Mesothelial cell of epicardium (in vitro differentiated cells): Measurements from ENCODE around the gene TAL2. TPM values are rescaled to one million over a fixed set of nuclear protein-coding genes. Genes with fewer than 3 reads are reported as not detected.

Experiments used
- DNase-seq, 2 experiments: peaks; one replicate each; pipeline ENCODE4 v3.0.0; 2021; ENCODE audit warnings: low spot score in 2 of 2; ENCODE audit not compliant: unreplicated experiment in 2 of 2
- H3K27ac Mint-ChIP-seq: 2 replicates; pipeline ENCODE4 v1.8.0; 2021; ENCODE audit warnings: mixed read lengths
- H3K27me3 Mint-ChIP-seq: 2 replicates; pipeline ENCODE4 v1.8.0; 2021; ENCODE audit warnings: low read depth, mixed read lengths
- H3K36me3 Mint-ChIP-seq: 2 replicates; pipeline ENCODE4 v1.8.0; 2021; ENCODE audit warnings: mixed read lengths
- H3K4me1 Mint-ChIP-seq: 2 replicates; pipeline ENCODE4 v1.8.0; 2021; ENCODE audit warnings: mixed read lengths
- H3K4me3 Mint-ChIP-seq: 2 replicates; pipeline ENCODE4 v1.8.0; 2021; ENCODE audit warnings: mild to moderate bottlenecking, moderate library complexity, mixed read lengths
- H3K9me3 Mint-ChIP-seq: 2 replicates; pipeline ENCODE4 v1.8.0; 2021; ENCODE audit warnings: mixed read lengths
- total RNA-seq: library from RNA; stranded (reverse); gene quantifications from 3 replicates; pipeline ENCODE4 v1.2.1, GENCODE V29; 2021
- TF ChIP-seq, protein P1 (sequence below): fragments of 200-600 bp; sonication (generic); IDR thresholded peaks from one replicate; pipeline ENCODE4 v1.5.0; 2021; ENCODE audit warnings: antibody characterized with exemption; ENCODE audit not compliant: unreplicated experiment

Gene TAL2
- total RNA-seq, 1 donor from 2014 or later, result 0.47 TPM

- no peak overlapping the region for H3K27ac Mint-ChIP-seq
- no peak for DNase-seq
- no peaks in the 10 kb centered on the region for H3K4me1 Mint-ChIP-seq
- TF ChIP-seq, protein P1, sequence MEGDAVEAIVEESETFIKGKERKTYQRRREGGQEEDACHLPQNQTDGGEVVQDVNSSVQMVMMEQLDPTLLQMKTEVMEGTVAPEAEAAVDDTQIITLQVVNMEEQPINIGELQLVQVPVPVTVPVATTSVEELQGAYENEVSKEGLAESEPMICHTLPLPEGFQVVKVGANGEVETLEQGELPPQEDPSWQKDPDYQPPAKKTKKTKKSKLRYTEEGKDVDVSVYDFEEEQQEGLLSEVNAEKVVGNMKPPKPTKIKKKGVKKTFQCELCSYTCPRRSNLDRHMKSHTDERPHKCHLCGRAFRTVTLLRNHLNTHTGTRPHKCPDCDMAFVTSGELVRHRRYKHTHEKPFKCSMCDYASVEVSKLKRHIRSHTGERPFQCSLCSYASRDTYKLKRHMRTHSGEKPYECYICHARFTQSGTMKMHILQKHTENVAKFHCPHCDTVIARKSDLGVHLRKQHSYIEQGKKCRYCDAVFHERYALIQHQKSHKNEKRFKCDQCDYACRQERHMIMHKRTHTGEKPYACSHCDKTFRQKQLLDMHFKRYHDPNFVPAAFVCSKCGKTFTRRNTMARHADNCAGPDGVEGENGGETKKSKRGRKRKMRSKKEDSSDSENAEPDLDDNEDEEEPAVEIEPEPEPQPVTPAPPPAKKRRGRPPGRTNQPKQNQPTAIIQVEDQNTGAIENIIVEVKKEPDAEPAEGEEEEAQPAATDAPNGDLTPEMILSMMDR, result no peak
- no peaks in the 10 kb centered on the region for H3K9me3 Mint-ChIP-seq
- H3K27me3 Mint-ChIP-seq, result peaks cover 14% of the 10 kb centered on the region
- no peaks in the 10 kb centered on the region for H3K36me3 Mint-ChIP-seq
- H3K4me3 Mint-ChIP-seq, result no peak overlapping the region
These were observed 1.7 kb downstream of the TAL2 start for GRCh38 chr9:105663914-105664313.

DNA sequence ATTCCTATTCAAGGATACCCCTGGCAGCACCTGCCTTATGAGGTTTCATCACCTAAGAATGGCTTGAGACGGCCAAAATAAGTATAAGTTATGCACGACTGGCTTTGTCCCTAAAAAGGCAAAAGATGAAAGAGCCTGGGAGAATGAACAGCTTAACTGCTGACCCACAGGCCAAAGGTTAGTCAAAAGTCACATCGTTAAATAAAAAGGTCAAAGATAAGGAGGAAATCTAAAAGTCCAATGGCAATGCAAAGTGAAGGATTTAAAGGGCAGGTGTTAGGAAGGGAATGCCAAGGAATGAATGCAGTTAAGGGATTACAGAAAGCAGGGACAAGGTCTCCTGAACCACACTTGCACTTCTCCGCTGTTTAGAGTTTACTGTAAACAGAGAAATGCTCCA is 5.6 kb downstream of the TAL2 start:
- H3K27me3 Mint-ChIP-seq, result peaks cover 20% of the 10 kb centered on the region
- H3K36me3 Mint-ChIP-seq, result no peaks in the 10 kb centered on the region
- no peak overlapping the region for H3K27ac Mint-ChIP-seq
- no peak overlapping the region for H3K4me3 Mint-ChIP-seq
- peaks cover 2% of the 10 kb centered on the region for H3K4me1 Mint-ChIP-seq
- no peak for DNase-seq
- TF ChIP-seq, protein P1, result no peak
- no peaks in the 10 kb centered on the region for H3K9me3 Mint-ChIP-seq

GRCh38 chr9:105670315-105670714 is 8.1 kb downstream of the TAL2 start:
- Mint-ChIP-seq H3K9me3 (peaks cover 4% of the 10 kb centered on the region), H3K4me3 (no peak overlapping the region), H3K27me3 (peaks cover 20% of the 10 kb centered on the region), H3K27ac (no peak overlapping the region), H3K4me1 (peaks cover 6% of the 10 kb centered on the region), H3K36me3 (no peaks in the 10 kb centered on the region)
- DNase-seq, result no peak
- TF ChIP-seq, protein P1, result no peak

- H3K27ac Mint-ChIP-seq, result no peak overlapping the region
- no peak overlapping the region for H3K4me3 Mint-ChIP-seq
- peaks cover 20% of the 10 kb centered on the region for H3K27me3 Mint-ChIP-seq
- H3K9me3 Mint-ChIP-seq, result peaks cover 4% of the 10 kb centered on the region
- no peaks in the 10 kb centered on the region for H3K36me3 Mint-ChIP-seq
- TF ChIP-seq, protein P1, result no peak
- no peak for DNase-seq
- peaks cover 6% of the 10 kb centered on the region for H3K4me1 Mint-ChIP-seq
These were observed 8.5 kb downstream of the TAL2 start for GRCh38 chr9:105670775-105671174.

- Mint-ChIP-seq H3K27me3 (peaks cover 11% of the 10 kb centered on the region), H3K36me3 (no peaks in the 10 kb centered on the region), H3K27ac (no peak overlapping the region), H3K4me1 (peaks cover 6% of the 10 kb centered on the region), H3K9me3 (peaks cover 4% of the 10 kb centered on the region), H3K4me3 (no peak overlapping the region)
- DNase-seq, result no peak
- TF ChIP-seq, protein P1, result no peak
These were observed 10.5 kb downstream of the TAL2 start for GRCh38 chr9:105672711-105673234.
